LHCN-M2 (cell line): Measurements from ENCODE around the gene LMNTD2. TPM values are rescaled to one million over a fixed set of nuclear protein-coding genes. Genes with fewer than 3 reads are reported as not detected.

Experiments used
- DNase-seq: peaks from one replicate; pipeline ENCODE4 v3.0.0-alpha.2; 2012; ENCODE audit warnings: low read depth
- total RNA-seq: library from RNA; depleted of rRNA; stranded (reverse); fragments of >200 nt; gene quantifications from 2 replicates; pipeline ENCODE4 v1.2.3, GENCODE V29; 2014

The LMNTD2 gene
- total RNA-seq, 1 experiment from 2014 or later: 0.46 TPM

DNA sequence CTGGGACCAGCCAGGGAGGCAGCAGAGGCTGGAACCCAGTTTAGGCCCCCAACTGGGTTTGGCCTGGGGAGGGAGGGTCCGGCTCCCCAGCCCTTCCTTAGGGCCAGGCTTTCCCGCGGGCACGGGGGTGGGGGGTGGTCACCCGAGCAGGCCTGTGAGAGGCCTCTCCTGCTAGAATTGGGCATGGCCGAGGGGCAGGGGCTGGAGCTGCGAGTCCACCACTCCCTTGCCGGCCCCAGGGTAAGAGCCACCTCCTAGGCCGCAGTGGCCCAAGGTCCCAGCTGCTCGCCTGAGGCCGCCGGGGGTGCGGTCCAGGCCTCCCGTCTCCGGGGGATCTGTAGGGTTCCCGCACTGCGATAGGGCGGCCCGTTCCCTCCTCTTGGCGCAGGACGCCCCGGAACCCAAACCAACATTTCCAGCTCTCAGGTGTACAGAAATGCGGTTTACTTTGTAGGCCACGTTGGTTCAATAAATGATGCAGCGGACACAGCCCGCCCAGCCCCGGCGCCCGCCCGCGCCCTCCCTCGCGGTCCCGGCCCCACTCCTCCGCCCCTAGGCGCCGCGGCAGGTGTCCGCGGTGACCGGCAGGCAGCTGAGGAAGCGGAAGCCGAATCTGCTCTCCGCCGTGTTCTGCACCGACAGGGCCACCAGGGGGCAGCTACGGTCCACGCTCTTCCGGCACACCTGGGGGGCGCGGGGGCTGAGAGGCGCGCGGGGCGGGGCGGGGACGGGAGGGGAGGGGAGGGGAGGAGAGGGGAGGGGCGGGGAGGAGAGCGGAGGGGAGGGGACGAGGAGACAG lies 5.9 kb downstream of the LMNTD2 start:
- DNase-seq: no peak

DNA sequence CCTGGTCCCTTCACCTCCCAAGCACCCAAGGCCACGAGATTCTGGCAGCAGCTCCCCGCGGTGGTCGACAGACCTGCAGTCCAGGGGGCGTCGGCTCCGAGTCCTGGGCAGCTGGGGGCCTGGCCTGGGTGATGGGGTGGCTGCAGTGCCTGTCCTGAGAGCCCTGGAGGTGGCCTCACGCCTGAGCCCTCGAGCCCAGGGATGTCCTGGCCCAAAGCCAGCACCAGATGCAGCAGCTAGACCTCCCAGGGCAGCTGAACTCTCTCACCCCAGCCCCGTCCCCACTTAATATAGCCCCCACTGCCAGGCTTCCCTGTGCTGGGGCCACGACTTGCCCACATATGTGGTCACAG lies 6.6 kb downstream of the LMNTD2 start:
- no peak for DNase-seq

DNA sequence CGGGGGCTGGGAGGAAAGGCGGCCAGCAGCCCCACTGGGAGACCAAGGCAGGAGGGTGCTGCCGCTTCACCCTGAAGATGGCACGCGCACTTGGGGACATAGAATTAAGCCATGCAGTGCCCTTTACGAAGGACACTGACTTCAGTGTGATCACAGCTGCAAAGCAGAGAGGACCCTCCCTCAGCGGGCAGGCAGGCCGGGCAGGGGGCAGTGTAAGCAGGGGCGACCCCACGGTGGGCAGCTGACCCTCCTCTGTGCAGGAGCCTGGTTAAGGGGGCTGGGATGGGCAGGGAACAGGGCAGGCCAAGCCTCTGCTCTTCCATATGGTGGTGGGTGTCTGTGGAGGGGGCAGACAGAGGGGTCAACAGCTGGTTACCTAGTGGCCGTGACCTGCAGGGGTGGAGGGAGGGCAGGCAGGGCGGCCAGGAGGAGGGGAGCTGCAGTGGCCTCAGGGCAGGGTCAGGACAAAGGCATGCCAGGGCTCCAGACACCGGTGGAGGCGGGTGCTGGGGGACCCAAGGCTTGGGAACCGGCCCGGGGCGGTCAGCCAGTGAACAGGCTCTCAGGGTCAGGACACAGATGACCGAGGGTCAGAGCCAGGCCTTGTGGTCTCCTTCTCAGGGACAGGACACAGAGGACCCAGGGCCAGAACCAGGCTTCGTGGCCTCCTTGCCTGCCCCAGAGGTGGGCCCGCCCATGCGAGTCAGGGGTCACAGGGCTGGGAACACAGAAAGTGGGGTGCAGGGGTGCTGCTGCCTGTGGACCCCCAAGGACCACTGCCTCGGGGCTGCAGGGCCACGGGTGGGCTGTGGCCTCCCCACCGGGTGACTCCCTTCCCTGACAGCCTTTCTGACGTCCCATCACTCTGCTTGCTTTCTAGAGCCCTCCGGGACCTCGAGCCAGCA lies 7.2 kb downstream of the LMNTD2 start:
- no peak for DNase-seq

DNA sequence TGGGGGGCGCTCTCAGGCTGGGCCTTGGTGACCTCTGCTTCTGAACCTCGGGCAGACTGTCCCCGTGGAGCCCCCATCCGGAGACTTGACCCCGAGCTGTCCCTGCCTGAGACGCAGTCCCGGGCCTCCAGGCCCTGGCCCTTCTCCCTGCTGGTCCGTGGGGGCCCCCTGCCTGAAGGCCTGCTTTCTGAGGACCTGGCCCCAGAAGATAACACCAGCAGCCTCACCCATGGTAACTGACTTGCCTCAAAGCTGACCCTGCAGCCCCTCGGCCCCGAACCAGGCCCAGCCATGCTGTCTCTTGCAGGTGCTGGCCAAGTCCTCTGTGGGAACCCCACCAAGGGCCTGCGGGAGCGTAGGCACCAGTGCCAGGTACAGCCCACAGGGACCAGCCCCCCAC lies 8.9 kb downstream of the LMNTD2 start:
- no peak for DNase-seq

DNA sequence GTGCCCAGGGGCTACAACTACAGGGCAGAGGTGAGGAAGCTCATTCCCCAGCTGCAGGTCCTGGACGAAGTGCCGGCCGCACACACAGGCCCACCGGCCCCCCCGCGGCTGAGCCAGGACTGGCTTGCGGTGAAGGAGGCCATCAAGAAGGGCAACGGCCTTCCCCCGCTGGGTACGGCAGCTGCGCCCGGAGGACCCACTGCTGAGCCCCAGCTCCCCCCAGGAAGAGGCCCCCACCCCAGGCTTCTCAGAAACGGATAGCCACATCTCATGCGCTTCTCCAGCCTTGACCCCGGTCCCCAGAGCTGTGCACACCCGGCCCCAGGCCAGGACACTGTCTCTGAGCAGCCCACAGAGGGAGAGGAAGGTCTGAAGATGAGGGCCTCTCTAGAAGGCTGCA lies 9.4 kb downstream of the LMNTD2 start:
- DNase-seq: no peak

DNA sequence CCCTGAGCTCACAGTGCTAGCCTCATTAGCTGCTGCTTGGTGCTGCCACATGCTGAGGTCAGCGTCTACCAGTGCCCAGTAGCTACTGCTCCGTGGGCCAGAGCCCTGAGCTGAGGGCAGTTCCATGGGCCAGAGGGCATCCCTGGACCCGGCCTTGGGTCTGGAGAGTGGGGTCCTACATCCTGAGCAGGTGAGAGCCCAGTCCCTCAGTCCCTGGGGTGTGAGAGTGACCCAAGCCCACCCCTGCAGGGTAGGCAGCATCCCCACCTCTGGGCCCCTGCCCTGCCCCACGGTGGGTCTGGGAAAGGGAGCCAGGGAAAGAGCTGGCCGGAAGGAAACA lies 9.8 kb downstream of the LMNTD2 start:
- DNase-seq: no peak

DNA sequence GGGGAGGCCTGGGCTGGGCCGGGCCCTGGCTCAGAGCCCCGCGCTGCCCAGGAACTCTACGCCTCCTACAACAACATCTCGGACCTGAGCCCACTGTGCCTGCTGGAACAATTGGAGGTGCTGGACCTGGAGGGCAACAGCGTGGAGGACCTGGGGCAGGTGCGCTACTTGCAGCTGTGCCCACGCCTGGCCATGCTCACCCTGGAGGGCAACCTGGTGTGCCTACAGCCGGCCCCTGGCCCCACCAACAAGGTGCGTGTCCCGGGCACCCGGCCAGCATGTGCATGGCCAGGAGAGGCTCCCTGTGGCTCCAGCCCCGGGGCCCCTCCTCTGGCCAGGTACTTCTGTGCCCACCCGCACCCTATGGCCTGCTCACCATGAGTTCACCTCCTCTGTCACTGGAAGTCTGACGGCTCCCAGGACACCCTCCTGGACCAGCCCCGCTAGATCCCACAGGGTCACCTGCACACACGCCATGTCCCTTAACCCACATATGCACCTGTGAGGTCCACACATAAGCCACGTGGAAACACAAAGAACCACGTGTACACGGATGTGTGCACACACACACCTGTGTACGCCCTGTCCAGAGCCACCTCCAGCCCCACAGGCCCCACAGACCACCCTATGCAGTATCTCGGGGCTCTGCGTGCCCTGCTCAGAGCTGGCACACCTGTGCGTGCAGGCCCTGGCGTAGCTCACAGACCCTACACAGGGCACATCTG lies 10.4 kb downstream of the LMNTD2 start:
- no peak for DNase-seq

DNA sequence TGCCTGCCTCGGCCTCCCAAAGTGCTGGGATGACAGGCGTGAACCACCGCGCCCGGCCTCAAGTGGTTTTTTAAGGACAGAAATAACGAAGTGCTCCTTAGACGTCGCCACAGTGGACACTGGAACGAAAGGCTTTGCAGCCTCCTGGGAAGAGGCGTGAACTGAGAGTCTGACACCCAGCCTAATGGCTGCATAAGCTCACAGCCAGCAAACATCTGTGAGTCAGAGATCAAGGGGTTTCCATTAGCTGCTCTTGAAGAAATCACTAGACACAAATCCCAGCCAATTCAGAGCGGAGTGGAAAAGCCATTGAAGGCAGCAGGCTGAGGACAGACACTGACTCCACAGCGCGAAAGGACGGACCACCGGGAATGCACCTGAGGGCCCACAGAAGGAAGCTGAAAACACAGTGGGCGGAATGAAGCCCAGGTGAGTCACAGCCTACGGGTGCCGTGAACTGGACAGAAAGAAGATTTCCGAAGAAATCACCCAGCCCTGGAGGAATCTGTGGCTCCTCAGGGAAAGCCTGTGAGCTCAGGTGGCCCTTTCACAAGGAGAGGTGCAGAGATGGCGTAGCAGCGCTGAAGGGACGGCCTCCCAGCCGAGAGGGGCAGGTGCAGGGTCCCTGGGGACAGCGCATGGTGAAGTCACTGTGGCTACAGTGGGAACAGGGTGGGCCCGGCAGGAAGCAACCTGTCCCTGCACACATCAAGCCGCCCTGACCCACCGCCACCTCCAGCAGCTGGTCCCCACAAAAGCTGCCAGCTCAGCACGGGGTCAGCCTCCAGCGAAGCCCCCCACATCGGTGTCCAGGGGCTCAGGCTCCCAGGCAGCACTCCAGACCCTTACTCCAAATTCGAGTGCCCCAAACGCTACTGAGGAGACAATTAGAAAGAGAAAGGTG lies 11.6 kb downstream of the LMNTD2 start:
- DNase-seq: no peak

DNA sequence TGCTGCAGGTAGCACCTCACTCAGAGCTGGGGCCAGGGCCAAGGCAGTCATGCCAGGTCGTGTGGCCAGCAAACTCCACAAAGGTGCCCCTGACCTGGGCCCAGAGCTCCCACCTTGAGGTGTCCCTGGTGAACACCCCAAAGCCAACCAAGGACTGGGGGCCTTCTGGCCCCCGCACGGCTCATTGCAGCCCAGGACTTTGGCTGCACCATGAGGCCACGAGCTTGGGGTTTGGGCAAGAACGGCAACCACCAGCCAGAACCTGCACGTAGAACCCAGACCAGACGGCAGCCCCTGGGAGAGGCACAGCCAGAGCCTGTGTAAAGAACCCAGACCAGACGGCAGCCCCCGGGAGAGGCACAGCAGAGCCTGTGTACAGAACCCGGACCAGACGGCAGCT lies 15.4 kb downstream of the LMNTD2 start:
- no peak for DNase-seq

DNA sequence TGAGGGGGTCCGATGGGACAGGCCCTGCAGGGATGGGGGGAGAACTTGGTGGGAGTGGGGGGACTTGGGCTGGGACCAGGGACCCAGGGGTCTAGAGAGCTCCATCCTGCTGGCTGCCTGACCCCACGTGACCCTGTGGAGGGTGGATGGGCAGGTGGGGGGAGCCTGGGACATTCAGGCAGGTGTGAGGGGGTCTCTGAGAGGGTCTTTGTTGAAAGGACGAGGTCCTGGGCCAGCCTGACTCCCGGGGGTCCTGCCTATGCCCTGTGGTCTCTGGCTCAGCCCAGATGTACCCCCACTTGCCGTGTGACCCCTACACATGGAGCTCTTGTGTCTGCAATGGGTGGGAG lies 15.7 kb downstream of the LMNTD2 start:
- DNase-seq: no peak

DNA sequence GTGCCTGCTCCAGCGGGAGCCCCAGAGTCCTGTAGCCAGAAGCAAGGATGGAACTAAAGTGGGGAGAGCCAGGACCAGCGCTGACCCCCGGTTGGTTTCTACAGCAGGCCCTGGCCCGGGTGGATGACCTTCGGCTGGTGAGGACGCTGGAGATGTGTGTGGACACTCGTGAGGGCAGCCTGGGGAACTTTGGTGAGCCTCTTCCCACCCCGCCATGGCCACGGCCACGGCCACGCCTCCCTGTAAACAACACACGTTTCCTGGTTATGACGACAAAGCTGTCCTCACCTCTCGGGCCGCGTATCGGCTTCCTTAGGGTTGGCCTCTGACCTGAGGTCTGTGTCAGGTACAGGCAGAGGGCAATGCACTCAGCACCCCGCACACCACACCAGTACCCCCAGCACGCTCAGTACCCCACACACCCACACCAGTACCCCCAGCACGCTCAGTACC lies 19.1 kb downstream of the LMNTD2 start:
- DNase-seq: no peak

DNA sequence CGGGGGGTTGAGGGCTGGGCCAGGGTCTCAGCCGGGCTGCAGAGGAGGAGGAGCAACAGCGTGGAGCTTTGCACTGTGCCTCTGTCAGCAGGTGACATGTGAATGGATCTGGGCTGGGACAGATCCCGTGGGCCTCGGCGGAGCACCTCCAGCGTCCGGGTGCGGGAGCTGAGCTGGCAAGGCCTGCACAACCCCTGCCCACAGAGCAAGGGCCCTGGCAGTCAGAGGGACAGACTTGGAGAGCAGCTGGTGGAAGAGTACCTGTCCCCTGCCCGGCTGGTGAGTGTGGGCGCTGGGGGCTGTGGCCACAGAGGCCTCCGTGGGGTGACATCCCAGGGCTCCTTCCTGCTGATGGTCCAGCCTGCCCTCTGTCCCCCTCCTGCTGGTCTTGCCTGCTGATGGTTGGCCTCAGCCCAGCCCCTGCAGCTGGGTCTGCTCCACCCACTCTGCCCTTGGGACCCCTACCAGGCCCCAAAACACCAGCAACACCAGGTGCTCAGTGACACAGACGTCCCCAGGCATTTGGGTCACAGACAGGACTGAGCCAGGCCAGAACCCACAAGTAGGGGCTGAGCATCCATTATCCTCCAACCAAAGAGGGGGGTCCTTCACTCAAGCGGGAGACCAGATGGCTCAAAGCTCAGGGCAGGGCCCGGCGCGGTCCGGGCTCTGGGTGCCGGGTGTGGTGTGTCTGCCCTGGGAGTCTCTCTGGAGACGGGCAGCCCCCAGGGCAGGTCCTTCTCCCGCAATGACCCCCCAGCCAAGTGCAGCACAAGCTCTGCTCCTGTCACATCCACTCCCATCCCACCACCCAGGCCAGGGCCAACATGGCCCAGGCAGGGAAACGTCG lies 19.7 kb downstream of the LMNTD2 start:
- DNase-seq: no peak

DNA sequence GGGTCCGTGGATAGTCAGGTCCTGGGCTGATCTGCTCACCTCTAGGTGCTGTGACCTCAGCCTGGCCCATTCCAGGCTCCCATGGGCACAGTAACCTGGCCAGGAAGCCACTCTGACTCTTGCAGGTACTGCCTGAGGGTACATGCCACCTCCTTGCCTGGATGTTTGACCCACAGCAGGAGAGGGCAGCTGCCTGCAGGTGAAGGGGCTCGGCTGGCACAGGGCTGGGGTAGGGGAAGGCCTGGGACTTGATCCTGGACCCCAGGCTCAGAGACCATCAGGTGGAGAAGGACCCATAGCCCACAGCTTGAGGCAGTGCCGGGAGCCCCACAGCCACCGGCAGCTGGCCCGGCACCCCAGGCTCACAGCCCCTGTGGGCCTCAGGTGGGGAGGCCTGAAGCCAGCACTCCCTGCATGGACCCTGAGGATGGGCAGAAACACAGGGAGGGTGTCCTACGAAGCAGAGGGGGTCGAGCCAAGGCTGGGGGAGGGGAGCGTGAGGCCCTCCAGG lies 20.5 kb downstream of the LMNTD2 start:
- no peak for DNase-seq

DNA sequence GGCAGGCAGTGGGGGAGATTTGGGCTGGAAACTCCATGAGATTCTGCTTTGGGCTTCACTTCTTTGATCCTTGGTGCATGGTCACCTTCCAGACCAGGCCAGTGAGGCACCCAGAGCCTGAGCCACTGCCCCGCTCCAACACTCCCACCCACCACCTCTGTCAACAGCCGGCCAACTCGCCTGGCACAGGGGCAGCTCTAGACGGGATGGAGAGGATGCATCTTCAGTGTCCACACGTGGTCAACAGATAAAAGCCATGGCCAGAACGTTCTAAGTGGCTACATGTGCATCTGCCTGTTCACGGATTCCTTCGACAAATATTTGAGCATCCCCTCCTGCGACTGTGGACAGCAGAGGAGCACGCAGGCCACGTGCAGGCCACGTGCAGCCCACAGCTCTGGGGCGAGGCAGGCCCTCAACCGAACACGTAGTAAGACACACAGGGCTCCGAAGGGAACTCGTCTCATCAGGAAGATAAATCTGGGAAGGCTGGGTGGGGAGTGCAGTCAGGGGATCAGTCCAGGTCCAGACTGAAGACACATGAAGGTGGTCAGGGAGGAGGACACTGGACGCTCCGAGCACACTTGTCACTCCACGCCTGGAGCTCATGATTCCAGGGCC lies 22.0 kb downstream of the LMNTD2 start:
- no peak for DNase-seq

DNA sequence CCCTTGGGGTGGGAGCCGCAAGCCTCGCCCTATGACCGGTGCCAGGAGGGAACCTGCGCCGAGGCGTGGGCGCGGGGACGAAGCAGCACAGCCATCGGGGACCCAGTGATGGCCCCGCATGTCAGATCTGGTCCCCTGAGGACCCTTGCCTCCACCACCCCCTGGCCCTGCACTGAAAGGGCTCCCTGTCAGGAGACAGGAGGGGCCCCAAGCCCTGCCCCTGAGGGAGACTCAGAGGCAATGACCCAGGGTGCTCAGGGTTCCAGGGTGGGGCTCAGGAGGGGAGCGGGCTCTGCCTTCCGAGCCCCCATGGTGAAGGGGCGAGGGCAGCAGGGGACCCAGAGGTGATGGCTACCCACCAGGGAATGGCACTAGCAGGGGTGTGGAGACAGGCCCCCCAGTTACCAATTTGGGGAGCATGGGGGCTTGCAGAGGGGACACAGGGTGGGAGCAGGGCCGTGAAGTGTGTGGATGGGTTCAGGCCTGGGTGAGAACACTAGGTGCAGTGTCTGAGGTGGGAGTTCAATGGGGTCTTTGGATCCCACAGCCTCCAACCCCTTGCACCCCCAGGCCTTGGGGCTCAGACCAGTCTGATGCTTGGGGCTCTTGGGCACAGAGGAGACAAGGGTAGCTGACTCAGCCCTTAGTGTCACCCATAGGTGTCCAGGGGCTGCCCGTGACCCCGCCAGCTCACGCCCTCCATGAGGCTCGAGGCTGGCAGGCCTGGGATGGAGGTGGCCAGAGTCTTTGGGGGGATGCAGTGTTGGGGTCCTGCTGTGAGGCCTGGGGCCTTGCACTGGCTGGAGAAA lies 22.7 kb downstream of the LMNTD2 start:
- no peak for DNase-seq

DNA sequence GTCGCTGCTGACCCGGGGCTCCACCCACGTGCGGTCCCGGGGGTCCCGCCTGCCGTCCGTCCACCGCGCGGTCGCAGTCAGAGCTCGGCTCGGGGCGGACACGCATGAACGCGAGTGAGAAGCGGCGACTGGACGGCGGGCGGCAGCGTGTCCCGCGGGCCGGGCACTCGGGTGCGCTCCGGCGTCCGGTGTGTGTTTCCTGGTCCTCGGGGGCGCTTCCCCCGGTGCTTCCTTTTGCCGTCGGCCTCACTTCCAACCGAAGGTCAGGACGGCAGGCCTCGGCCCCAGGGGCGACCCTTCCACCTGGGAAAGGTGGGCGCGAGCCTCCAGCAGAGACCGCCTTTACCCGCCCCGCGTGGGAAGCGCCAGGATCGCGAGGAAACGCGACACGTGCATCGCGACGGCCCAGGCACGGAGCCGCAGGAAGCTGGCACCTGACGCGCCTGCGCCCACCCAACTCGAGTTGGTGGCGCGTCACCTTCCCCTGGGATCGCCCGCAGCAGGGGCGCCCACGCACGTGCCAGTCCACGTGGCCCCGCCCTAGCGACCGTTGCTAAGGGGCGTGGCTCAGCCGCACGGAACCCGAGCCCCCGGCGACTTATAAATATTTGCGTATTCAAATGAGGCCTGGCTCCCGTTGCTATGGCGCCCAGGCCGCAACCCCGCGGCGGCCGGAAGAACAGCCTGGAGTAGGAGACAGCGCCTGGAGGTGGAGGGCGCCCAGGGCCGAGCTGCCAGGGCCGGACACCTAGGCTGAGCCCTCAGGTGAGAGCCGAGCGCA lies 23.5 kb downstream of the LMNTD2 start, which contains the start of gene LRRC56:
Gene LRRC56, plus strand, starts transcription at position 687 of the 781 bp plus-strand sequence. CDS start 3,158 bp downstream, outside the sequence.
- no peak for DNase-seq

DNA sequence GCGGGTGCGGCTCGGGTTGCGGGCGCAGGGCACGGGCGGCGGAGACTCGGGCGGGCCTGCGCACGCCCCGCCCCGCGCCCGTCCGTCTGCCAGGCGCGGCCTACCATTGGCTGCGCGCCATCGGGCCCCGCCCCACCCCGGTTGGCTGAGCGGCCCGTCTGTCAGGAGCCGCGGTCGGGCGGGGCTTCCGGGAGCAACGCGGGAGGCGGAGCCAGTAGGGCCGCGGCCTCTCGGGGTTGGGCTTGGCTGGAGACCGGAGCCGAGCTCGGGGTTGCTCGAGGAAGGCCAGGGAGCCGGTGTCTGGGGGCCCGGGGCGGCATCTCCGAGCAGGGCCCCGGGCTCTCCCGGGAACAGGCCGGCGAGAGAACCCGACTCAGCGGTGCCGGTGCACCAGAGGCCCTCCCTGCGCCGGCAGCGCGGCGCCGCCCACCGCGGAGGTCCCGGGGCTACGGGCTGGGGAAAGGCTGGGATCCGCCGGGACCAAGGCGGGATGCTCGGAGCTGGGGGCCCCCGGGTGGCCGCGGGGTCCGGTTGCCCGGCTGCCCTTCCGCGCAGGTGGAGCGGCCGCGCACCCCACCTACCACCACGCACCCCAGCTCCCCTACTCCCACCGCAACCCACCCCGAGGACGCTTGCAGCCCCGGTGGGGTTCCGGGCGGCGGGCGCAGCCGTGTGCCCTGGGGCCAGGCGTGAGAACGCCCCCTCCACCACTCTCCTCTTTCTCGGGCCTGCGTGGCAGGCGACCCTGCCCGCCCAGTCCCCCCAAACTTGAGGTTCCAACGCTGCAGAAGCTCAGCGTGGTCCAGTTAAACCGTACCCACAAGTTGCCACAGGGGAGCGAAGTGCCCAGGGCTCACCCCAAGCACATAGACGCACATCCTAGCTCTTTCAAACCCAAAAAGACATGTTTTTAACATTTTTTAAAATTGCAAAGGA lies 24.8 kb downstream of the LMNTD2 start, which contains the start of gene HRAS:
Gene HRAS, minus strand, starts transcription at position 58 of the 936 bp plus-strand sequence.
- peak; percentile 87 for DNase-seq
